Measurements from ENCODE around the gene RALGPS2.

RALGPS2 gene

DNA sequence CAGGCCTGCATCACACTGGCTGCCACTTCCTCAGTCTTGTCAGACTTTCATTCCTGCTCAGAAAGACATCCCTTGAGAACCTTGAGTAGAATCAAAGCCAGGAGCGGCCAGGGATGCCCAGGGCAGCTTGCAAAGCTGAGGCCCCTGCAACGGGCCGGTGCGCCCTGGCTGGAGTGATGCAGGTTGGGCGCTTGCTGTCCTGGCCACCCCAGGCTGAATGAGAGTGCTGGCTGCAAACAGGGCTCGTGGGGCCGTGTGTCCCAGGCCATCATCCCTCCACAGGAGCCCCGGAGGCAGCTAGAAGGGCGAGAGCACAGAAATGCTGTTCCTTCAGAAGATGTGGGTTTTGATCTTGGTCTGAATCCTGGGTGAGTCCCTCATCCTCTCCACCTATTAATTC lies 233.4 kb downstream of the RALGPS2 start:
- FAIRE-seq (no peak), DNase-seq (ENCODE audit: insufficient read length, low spot score) (no peak)
- TF ChIP-seq SPI1 (IDR thresholded peaks at IDR 0.05; ENCODE audit: low read depth, low read length) (no peak), TAF1 (IDR thresholded peaks at IDR 0.05; ENCODE audit: low read depth, low read length) (no peak), POU2F2 (IDR thresholded peaks at IDR 0.05; ENCODE audit: low read depth, low read length) (no peak), PAX5 (IDR thresholded peaks at IDR 0.05; ENCODE audit: insufficient read depth, low read length, severe bottlenecking) (no peak), POLR2AphosphoS5 (IDR thresholded peaks at IDR 0.05; ENCODE audit: low read depth, low read length) (no peak), POLR2A (IDR thresholded peaks at IDR 0.05; ENCODE audit: low read depth, low read length) (no peak)

DNA sequence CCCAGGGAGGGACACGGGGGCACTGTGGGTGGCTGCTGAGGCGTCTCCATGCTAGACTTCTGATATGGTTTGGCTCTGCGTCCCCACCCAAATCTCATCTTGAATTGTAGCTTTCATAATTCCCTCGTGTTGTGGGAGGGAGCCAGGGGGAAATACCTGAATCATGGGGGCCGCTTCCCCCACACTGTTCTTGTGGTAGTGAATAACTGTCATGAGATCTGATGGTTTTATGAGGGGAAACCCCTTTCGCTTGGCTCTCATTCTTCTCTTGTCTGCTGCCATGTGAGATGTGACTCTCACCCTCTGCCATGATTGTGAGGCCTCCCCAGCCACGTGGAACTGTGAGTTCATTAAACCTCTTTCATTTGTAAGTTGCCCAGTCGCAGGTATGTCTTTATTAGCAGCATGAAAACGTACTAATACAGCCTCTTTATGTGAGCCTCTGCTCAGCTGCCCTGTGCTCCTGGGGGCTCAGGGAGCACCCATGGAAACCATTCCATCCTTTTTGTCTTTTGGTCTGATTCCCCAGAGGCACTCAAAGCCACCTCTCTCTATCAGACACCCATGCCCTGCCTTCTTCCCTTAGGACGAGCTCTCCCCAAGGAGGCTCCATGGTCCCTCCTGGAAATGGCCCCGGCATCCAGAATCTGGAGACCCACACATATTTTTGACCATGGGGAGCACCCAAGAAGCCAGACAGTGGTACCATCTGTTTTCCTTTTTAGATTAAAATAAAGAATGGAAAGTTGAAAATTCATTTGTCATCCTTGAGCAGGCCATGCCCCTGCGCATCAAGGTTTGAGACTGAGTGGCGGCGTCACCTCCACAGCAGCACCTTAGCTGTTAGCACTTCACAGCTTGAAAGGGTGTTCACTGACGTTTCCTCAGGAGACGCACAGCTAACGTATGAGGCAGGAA lies 234.8 kb downstream of the RALGPS2 start:
- no peak for DNase-seq (ENCODE audit: insufficient read length, low spot score)
- TF ChIP-seq POLR2AphosphoS5 (IDR thresholded peaks at IDR 0.05; ENCODE audit: low read depth, low read length): no peak
- no peak for TF ChIP-seq POU2F2 (IDR thresholded peaks at IDR 0.05; ENCODE audit: low read depth, low read length)
- TF ChIP-seq PAX5 (IDR thresholded peaks at IDR 0.05; ENCODE audit: insufficient read depth, low read length, severe bottlenecking): no peak

DNA sequence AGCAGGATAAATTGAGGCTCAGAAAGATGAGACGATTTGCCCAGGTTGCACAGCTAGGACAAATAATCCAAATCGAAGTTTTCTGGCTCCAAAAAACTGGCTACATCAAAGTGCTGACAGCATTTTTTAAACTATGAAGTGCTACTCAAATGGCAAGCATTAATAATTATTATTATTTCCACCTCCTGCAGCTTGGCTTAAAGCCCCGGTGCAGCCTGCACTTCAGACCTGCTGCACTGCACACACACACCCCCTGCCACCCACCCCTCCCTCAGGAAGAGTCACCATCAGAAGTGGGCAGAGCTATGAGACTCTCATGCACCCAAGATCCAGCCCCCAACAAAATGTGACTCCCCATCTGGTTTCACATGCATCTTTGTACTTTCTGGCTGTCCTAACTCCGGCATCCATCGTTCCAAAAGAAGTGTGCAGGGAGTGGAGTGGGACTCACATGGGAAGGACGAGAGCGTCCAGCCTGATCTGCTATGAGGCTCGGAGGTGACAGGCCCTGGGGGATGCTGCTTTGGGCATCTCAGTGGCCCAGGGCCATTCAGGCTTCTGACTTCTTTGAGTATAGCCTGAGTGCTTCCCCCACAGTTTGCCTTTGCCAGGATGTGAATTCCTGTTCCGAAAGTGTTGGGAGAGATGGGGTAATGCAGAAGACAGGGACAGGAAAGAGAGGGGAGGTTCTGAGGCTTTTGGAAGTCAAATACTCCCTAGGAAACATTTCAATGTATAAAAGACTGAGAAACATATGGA lies 235.6 kb downstream of the RALGPS2 start:
- FAIRE-seq (no peak), DNase-seq (ENCODE audit: insufficient read length, low spot score) (no peak)
- TF ChIP-seq PAX5 (IDR thresholded peaks at IDR 0.05; ENCODE audit: insufficient read depth, low read length, severe bottlenecking) (no peak), SPI1 (IDR thresholded peaks at IDR 0.05; ENCODE audit: low read depth, low read length) (no peak), POU2F2 (IDR thresholded peaks at IDR 0.05; ENCODE audit: low read depth, low read length) (no peak), POLR2AphosphoS5 (IDR thresholded peaks at IDR 0.05; ENCODE audit: low read depth, low read length) (no peak)

More for the DNA sequence above, 234.8 kb downstream of the RALGPS2 start:
- FAIRE-seq: no peak

DNA sequence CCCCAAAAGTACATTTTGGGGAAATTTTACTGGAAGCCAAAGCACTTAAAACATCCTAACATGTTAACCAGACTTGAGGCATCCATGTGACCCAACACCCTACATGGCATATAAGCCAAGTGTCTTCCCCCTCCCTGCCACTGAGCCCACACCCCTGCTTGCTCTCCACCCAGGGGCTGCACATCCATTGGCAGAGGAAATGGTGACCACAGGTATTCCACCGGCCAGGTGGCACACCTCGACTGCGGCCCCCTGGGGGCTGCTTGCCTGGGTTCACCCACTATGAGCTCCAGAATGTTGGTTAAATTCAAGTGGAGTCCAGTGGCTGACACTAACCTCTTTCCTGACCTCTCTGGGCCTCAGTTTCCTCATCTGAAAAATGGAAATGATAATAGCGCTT lies 236.3 kb downstream of the RALGPS2 start:
- DNase-seq (ENCODE audit: insufficient read length, low spot score) (no peak), FAIRE-seq (no peak)
- no peak for TF ChIP-seq POLR2A (IDR thresholded peaks at IDR 0.05; ENCODE audit: low read depth, low read length)
- TF ChIP-seq PAX5 (IDR thresholded peaks at IDR 0.05; ENCODE audit: insufficient read depth, low read length, severe bottlenecking): no peak
- no peak for TF ChIP-seq POLR2AphosphoS5 (IDR thresholded peaks at IDR 0.05; ENCODE audit: low read depth, low read length)
- no peak for TF ChIP-seq SPI1 (IDR thresholded peaks at IDR 0.05; ENCODE audit: low read depth, low read length)
- no peak for TF ChIP-seq TAF1 (IDR thresholded peaks at IDR 0.05; ENCODE audit: low read depth, low read length)
- no peak for TF ChIP-seq POU2F2 (IDR thresholded peaks at IDR 0.05; ENCODE audit: low read depth, low read length)

DNA sequence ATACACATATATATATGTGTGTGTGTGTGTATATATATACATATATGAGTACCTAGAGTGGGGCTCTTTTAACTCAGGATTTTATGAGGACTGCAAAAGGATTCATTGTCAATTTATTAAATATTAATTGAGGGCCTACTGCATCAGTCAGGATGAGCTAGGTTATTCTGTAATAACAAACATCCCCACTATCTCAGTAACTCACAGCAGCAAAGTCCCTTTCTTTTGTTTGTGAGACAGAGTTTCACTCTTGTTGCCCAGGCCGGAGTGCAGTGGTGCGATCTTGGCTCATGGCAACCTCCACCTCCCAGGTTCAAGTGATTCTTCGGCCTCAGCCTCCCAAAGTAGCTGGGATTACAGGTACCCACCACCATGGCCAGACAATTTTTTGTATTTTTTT lies 236.8 kb downstream of the RALGPS2 start:
- TF ChIP-seq TAF1 (IDR thresholded peaks at IDR 0.05; ENCODE audit: low read depth, low read length) (no peak), POLR2AphosphoS5 (IDR thresholded peaks at IDR 0.05; ENCODE audit: low read depth, low read length) (no peak), PAX5 (IDR thresholded peaks at IDR 0.05; ENCODE audit: insufficient read depth, low read length, severe bottlenecking) (no peak), POU2F2 (IDR thresholded peaks at IDR 0.05; ENCODE audit: low read depth, low read length) (no peak), SPI1 (IDR thresholded peaks at IDR 0.05; ENCODE audit: low read depth, low read length) (no peak), POLR2A (IDR thresholded peaks at IDR 0.05; ENCODE audit: low read depth, low read length) (no peak)
- DNase-seq (ENCODE audit: insufficient read length, low spot score): no peak
- FAIRE-seq: no peak

DNA sequence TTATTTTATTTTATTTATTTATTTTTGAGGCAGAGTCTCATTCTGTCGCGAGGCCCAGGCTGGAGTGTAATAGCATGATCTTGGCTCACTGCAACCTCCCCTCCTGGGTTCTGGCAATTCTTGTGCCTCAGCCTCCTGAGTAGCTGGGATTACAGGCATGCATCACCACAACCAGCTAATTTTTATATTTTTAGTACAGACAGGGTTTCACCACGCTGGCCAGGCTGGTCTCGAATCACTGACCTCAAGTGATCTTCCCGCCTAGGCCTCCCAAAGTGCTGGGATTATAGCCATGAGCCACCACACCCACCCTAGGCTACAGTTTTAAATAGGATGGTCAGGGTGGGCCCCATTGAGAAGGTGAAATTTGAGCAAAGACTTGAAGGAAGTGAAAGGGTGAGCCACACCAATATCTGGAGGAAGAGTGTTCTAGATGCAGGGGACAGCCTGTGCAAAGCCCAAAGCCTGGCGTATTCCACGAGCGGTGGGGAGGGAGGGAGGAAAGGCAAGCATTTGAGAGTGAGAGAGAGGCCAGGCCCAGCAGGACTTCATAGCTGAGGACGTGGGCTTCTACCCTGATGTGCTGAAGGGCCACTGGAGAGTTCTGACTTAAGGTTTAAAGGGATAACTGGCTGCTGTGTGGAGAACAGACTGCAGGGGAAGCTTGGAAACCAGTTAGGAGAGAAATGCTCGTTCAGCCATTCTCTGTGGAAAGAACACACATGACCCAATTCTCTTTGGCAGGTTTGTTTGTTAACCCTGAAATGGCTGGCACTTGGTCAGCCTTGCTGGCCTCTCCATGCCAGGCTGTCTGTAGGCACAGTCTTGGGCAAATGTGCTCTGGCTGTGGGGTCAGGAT lies 238.0 kb downstream of the RALGPS2 start:
- TF ChIP-seq PAX5 (IDR thresholded peaks at IDR 0.05; ENCODE audit: insufficient read depth, low read length, severe bottlenecking): no peak
- no peak for TF ChIP-seq TAF1 (IDR thresholded peaks at IDR 0.05; ENCODE audit: low read depth, low read length)
- TF ChIP-seq POU2F2 (IDR thresholded peaks at IDR 0.05; ENCODE audit: low read depth, low read length): no peak
- no peak for TF ChIP-seq SPI1 (IDR thresholded peaks at IDR 0.05; ENCODE audit: low read depth, low read length)
- TF ChIP-seq POLR2AphosphoS5 (IDR thresholded peaks at IDR 0.05; ENCODE audit: low read depth, low read length): no peak
- TF ChIP-seq POLR2A (IDR thresholded peaks at IDR 0.05; ENCODE audit: low read depth, low read length): no peak
- FAIRE-seq: no peak

DNA sequence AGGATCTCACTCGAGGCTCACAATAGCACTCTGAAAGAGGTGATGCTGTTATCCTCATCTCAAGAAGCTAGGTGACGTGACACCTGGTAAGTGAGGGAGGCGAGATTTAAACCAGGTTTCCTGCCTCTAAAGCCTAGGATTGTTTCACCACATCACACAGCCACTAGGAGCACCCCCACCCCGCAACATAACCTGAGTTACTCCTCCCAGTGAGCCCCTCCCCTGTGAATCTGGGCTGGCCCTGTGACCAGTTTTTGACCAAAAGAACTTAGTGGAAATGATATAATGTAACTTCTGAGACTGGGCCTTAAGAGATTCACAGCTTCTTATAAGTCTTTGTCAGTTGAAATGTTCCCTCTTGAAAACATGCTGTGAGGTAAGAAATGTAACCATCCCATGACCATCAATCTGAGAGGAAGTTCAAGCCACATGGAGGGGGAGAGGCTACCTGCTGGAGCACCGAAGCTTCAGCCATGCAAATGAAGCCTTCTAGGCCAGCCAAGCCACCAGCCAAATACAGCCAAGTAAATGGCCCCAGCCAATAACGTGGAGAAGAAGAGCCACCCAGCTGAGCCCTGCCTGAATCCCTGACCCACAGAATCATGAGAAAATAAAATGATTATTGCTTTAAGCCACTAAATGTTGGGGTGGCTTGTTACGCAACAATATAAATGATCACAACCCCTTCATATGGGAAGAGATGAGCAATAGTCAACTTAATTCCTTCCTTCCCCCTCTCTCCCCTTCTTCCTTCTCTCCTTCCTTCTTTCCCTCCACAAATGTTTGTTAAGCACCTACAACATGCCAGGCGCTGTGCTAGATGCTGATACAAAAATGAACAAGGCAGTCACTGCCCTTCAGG lies 239.7 kb downstream of the RALGPS2 start:
- FAIRE-seq (no peak), DNase-seq (ENCODE audit: insufficient read length, low spot score) (no peak)
- TF ChIP-seq POLR2AphosphoS5 (IDR thresholded peaks at IDR 0.05; ENCODE audit: low read depth, low read length) (no peak), POLR2A (IDR thresholded peaks at IDR 0.05; ENCODE audit: low read depth, low read length) (no peak), TAF1 (IDR thresholded peaks at IDR 0.05; ENCODE audit: low read depth, low read length) (no peak), PAX5 (IDR thresholded peaks at IDR 0.05; ENCODE audit: insufficient read depth, low read length, severe bottlenecking) (no peak), SPI1 (IDR thresholded peaks at IDR 0.05; ENCODE audit: low read depth, low read length) (no peak), POU2F2 (IDR thresholded peaks at IDR 0.05; ENCODE audit: low read depth, low read length) (no peak)

More for the DNA sequence above, 238.0 kb downstream of the RALGPS2 start:
- DNase-seq (ENCODE audit: insufficient read length, low spot score): no peak

DNA sequence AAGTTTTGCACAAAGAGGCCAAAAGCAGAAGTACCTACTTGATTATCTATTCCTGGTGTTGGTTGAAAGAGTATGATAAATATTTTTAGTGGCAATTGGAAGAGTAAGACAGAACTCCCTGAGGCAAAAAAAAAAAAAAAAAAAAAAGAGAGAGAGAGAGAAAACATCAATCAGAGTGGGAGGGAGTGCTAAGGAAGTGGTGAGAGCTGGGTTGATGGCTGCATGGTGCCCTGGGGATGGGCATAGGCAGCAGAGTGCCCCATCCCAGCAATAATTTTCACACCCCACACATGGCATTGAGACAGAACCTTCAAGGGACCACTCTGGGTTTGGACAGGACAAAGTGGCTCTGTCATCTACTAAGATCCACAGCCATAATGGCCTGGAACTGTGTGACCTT lies 241.3 kb downstream of the RALGPS2 start:
- no peak for FAIRE-seq
- no peak for DNase-seq (ENCODE audit: insufficient read length, low spot score)
- TF ChIP-seq POLR2A (IDR thresholded peaks at IDR 0.05; ENCODE audit: low read depth, low read length) (no peak), PAX5 (IDR thresholded peaks at IDR 0.05; ENCODE audit: insufficient read depth, low read length, severe bottlenecking) (no peak), POU2F2 (IDR thresholded peaks at IDR 0.05; ENCODE audit: low read depth, low read length) (no peak), SPI1 (IDR thresholded peaks at IDR 0.05; ENCODE audit: low read depth, low read length) (no peak), TAF1 (IDR thresholded peaks at IDR 0.05; ENCODE audit: low read depth, low read length) (no peak), POLR2AphosphoS5 (IDR thresholded peaks at IDR 0.05; ENCODE audit: low read depth, low read length) (no peak)
